TTC549 (cell line): ENCODE data around the gene ZDHHC17.
"Not testable (repeated sequence)": the region's sequence is repeated elsewhere in the genome, so short reads cannot be mapped to it uniquely, and the experiment has no call there.

ENCODE experiments used
- FAIRE-seq: peaks from 2 replicates; lab custom pipeline; 2012; peaks lifted over from hg19 to GRCh38; lab: Jason Lieb, UNC

ZDHHC17 gene

GRCh38 chr12:76768576-76768975 lies 4.7 kb downstream of the ZDHHC17 start:
- no peak for FAIRE-seq

- no peak for FAIRE-seq
These were observed 13.9 kb downstream of the ZDHHC17 start for GRCh38 chr12:76777765-76778216.

GRCh38 chr12:76778364-76778763 lies 14.4 kb downstream of the ZDHHC17 start:
- FAIRE-seq: no peak

GRCh38 chr12:76779310-76779709 lies 15.4 kb downstream of the ZDHHC17 start:
- not testable (repeated sequence) for FAIRE-seq

- no peak for FAIRE-seq
These were observed 17.4 kb downstream of the ZDHHC17 start for GRCh38 chr12:76781321-76781720.

GRCh38 chr12:76782526-76782925 lies 18.6 kb downstream of the ZDHHC17 start:
- FAIRE-seq: no peak

- no peak for FAIRE-seq
These were observed 20.7 kb downstream of the ZDHHC17 start for GRCh38 chr12:76784600-76785051.

GRCh38 chr12:76785407-76785806 lies 21.5 kb downstream of the ZDHHC17 start:
- no peak for FAIRE-seq

GRCh38 chr12:76786986-76787385 lies 23.1 kb downstream of the ZDHHC17 start:
- FAIRE-seq: no peak

GRCh38 chr12:76787689-76788088 lies 23.8 kb downstream of the ZDHHC17 start:
- FAIRE-seq: no peak

- FAIRE-seq: no peak
These were observed 25.6 kb downstream of the ZDHHC17 start for GRCh38 chr12:76789335-76790050.

GRCh38 chr12:76790564-76791552 lies 26.9 kb downstream of the ZDHHC17 start:
- FAIRE-seq: peak; percentile 93

- FAIRE-seq: no peak
These were observed 28.9 kb downstream of the ZDHHC17 start for GRCh38 chr12:76792828-76793227.

GRCh38 chr12:76798864-76799263 lies 34.9 kb downstream of the ZDHHC17 start:
- no peak for FAIRE-seq

GRCh38 chr12:76799362-76799761 lies 35.4 kb downstream of the ZDHHC17 start:
- FAIRE-seq: no peak

GRCh38 chr12:76802060-76802459 lies 38.1 kb downstream of the ZDHHC17 start:
- FAIRE-seq: no peak

GRCh38 chr12:76804435-76804976 lies 40.6 kb downstream of the ZDHHC17 start:
- no peak for FAIRE-seq

GRCh38 chr12:76810671-76811419 lies 46.9 kb downstream of the ZDHHC17 start:
- FAIRE-seq: no peak

- FAIRE-seq: no peak
These were observed 48.1 kb downstream of the ZDHHC17 start for GRCh38 chr12:76811976-76812375.

- FAIRE-seq: no peak
These were observed 49.4 kb downstream of the ZDHHC17 start for GRCh38 chr12:76813265-76813664.

GRCh38 chr12:76813972-76814371 lies 50.1 kb downstream of the ZDHHC17 start:
- no peak for FAIRE-seq

- peak; percentile 78 for FAIRE-seq
These were observed 57.1 kb downstream of the ZDHHC17 start for GRCh38 chr12:76820888-76821482.
